ENCODE results near the gene TMEM248. TPM values are rescaled to one million over a fixed set of nuclear protein-coding genes. Genes with fewer than 3 reads are reported as not detected.

TMEM248 gene
- total and polyA plus RNA-seq, 2 donors (not counting 3 experiments of a cell fraction or from before 2014, with no cell fraction given): 107 to 220 TPM

DNA sequence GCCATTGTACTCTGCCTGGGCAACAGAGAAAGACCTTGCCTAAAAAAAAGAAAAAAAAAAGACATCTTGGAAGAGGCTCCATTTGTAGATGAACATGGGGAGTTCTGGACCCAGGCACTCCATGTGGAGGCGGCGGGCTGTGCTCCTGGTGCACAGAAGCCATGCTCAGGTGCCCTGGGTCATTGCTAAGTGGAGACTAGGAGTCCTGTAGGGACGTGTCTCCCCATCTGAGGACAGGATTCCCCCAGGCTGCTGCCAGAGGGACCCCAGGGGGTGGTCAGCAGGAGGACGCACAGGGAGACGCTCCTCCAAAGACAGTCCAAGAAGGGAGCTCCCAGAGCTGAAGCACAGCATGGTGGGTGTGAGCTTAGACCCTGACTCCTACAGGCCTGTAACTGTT, 40.1 kb downstream of the TMEM248 start:
- no peaks in the 10 kb centered on the region for H3K27me3 ChIP-seq (ENCODE audit: control insufficient read depth in 2 of 2, insufficient read depth in 2 of 2, low read length in 2 of 2)
- no peak overlapping the region for H2AFZ ChIP-seq (ENCODE audit: low read depth, low read length)
- H3K4me3 ChIP-seq (replicated peaks in 1 of 3; ENCODE audit: insufficient read depth in 1 of 3, low read depth in 1 of 3, low read length in 3 of 3): no peak overlapping the region
- no peaks in the 10 kb centered on the region for H3K4me1 ChIP-seq (ENCODE audit: control insufficient read depth, extremely low read depth, insufficient read depth, low read length)
- no peak overlapping the region for H3K27ac ChIP-seq (ENCODE audit: insufficient read depth, low read depth, low read length)
- H3K79me2 ChIP-seq (ENCODE audit: control insufficient read depth, insufficient read depth, low read length): no peaks in the 10 kb centered on the region
- no peak overlapping the region for H3K9ac ChIP-seq (replicated peaks; ENCODE audit: extremely low read depth, insufficient read depth, low read length)
- no peaks in the 10 kb centered on the region for H3K9me1 ChIP-seq (replicated peaks; ENCODE audit: control insufficient read depth, extremely low read depth, insufficient read depth, low read length)
- H3K4me2 ChIP-seq (ENCODE audit: insufficient read depth, low read length): no peak overlapping the region
- TF ChIP-seq FOS (IDR thresholded peaks at IDR 0.05; ENCODE audit: borderline replicate concordance, insufficient read depth, low read length) (no peak), JUN (IDR thresholded peaks at IDR 0.05; ENCODE audit: borderline replicate concordance, insufficient read depth, insufficient read length, low read depth) (no peak), EZH2 (IDR thresholded peaks at IDR 0.05; ENCODE audit: borderline replicate concordance, low read depth, low read length, severe bottlenecking) (no peak), POLR2A (IDR thresholded peaks at IDR 0.05; ENCODE audit: low read depth, low read length) (no peak), MYC (IDR thresholded peaks at IDR 0.05; ENCODE audit: low read depth, low read length) (no peak), POLR2AphosphoS5 (IDR thresholded peaks at IDR 0.05; ENCODE audit: insufficient read depth, low read depth, low read length) (no peak), GATA2 (IDR thresholded peaks at IDR 0.05; ENCODE audit: insufficient read depth, insufficient read length, low read depth, low read length) (no peak)
- TF ChIP-seq, protein P1, sequence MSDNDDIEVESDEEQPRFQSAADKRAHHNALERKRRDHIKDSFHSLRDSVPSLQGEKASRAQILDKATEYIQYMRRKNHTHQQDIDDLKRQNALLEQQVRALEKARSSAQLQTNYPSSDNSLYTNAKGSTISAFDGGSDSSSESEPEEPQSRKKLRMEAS (IDR thresholded peaks at IDR 0.05; ENCODE audit: insufficient read depth, insufficient read length): no peak
- TF ChIP-seq, protein P2, sequence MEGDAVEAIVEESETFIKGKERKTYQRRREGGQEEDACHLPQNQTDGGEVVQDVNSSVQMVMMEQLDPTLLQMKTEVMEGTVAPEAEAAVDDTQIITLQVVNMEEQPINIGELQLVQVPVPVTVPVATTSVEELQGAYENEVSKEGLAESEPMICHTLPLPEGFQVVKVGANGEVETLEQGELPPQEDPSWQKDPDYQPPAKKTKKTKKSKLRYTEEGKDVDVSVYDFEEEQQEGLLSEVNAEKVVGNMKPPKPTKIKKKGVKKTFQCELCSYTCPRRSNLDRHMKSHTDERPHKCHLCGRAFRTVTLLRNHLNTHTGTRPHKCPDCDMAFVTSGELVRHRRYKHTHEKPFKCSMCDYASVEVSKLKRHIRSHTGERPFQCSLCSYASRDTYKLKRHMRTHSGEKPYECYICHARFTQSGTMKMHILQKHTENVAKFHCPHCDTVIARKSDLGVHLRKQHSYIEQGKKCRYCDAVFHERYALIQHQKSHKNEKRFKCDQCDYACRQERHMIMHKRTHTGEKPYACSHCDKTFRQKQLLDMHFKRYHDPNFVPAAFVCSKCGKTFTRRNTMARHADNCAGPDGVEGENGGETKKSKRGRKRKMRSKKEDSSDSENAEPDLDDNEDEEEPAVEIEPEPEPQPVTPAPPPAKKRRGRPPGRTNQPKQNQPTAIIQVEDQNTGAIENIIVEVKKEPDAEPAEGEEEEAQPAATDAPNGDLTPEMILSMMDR (IDR thresholded peaks at IDR 0.05; ENCODE audit: extremely low read depth in 1 of 2, insufficient read depth in 1 of 2, low read depth in 1 of 2, low read length in 2 of 2): no peak
- POLR2A ChIA-PET: no interaction called here
- DNase-seq (ENCODE audit: low read depth, low spot score) (no peak), FAIRE-seq (no peak)
- intact Hi-C loops (cut with micrococcal nuclease): no loop called here
- dilution Hi-C loops (cut with MboI; ENCODE audit: extremely low pct_ligation_motif_present, low sequenced_read_pairs): no loop called here
- no TSS peak for BruUV-seq (replicated peaks)
- H3K36me3 ChIP-seq (ENCODE audit: control insufficient read depth in 2 of 2, extremely low read depth in 1 of 2, insufficient read depth in 2 of 2, low read length in 2 of 2): peaks cover 2 to 21% of the 10 kb centered on the region in 2 experiments
- H3K9me3 ChIP-seq (replicated peaks; ENCODE audit: control insufficient read depth, insufficient read depth, low read length): no peaks in the 10 kb centered on the region
- CTCF ChIA-PET: no interaction called here
- H4K20me1 ChIP-seq (replicated peaks; ENCODE audit: control insufficient read depth, extremely low read depth, insufficient read depth, low read length): no peaks in the 10 kb centered on the region
